OCI-LY1 (cell line): ENCODE data around the gene LGR4.

Experiments used
- CTCF ChIP-seq: fragments of 200-600 bp; sonication (generic), shearing (Covaris generic); IDR thresholded peaks from 2 replicates; pipeline ENCODE4 v1.5.1; 2017; ENCODE audit warnings: mild to moderate bottlenecking, antibody characterized with exemption, low read length, moderate library complexity, mixed read lengths
- EZH2 ChIP-seq: fragments of 200-600 bp; sonication (generic), shearing (Covaris generic); IDR thresholded peaks from 2 replicates; pipeline ENCODE4 v1.8.0; 2017; ENCODE audit warnings: borderline replicate concordance, mixed run types, mild to moderate bottlenecking, antibody characterized with exemption, low read length, moderate library complexity, mixed read lengths

- TF ChIP-seq EZH2 (no peak), CTCF (no peak)
Observed at GRCh38 chr11:27372164-27372563, 100.4 kb downstream of the LGR4 start.
